A549 (cell line): Measurements from ENCODE around the gene RAB13. TPM values are rescaled to one million over a fixed set of nuclear protein-coding genes. Genes with fewer than 3 reads are reported as not detected.
"Not testable (repeated sequence)": the region's sequence is repeated elsewhere in the genome, so short reads cannot be mapped to it uniquely, and the experiment has no call there.

Experiments used
- ATAC-seq, 2 experiments: fragments of 200-7000 bp in 1 of 2; fragments of >200 bp in 1 of 2; cut with Nextera tagmentation in 1 of 2; cut with Tn5 transposase in 1 of 2; 3 replicates each; pipeline versions ENCODE4 v1.8.0 to v1.9.1; 2018 to 2020; ENCODE audit warnings: mild to moderate bottlenecking in 1 of 2, moderate library complexity in 1 of 2
- CTCF ChIA-PET: fragments of 300-600 bp; sonication (Branson Sonifier 250); formaldehyde crosslinking; extraction: SDS; loops from one replicate; lab custom pipeline; 2021; ENCODE audit warnings: antibody characterized with exemption, inconsistent platforms; lab: Yijun Ruan, JAX
- POLR2A ChIA-PET: fragments of 350-600 bp; formaldehyde crosslinking; extraction: SDS; loops from one replicate; lab custom pipeline; 2021; ENCODE audit warnings: antibody characterized with exemption, inconsistent platforms; lab: Yijun Ruan, JAX
- DNase-seq, 2 experiments: peaks; one replicate each; pipeline versions ENCODE4 v3.0.0 to v3.0.0-alpha.2; 2011 to 2016; ENCODE audit warnings: low read depth in 1 of 2, low spot score in 1 of 2
- FAIRE-seq: peaks from 2 replicates; lab custom pipeline; 2011; peaks lifted over from hg19 to GRCh38; lab: Jason Lieb, UNC
- H3K27ac ChIP-seq, 2 experiments: fragments of >200 bp; sonication (Bioruptor Twin); formaldehyde crosslinking; 3 replicates each; pipeline ENCODE4 v1.5.1; 2016 to 2017
- H3K4me1 ChIP-seq: fragments of >200 bp; sonication (Bioruptor Twin); formaldehyde crosslinking; 3 replicates; pipeline ENCODE4 v1.6.1; 2016
- H3K4me2 ChIP-seq: fragments of >200 bp; sonication (Bioruptor Twin); formaldehyde crosslinking; 3 replicates; pipeline ENCODE4 v1.6.1; 2016
- H3K4me3 ChIP-seq: fragments of >200 bp; sonication (Bioruptor Twin); formaldehyde crosslinking; 3 replicates; pipeline ENCODE4 v1.5.1; 2016
- H3K9me3 ChIP-seq: fragments of >200 bp; sonication (Bioruptor Twin); formaldehyde crosslinking; 3 replicates; pipeline ENCODE4 v1.6.1; 2016
- BCL3 ChIP-seq: fragments of >200 bp; sonication (Bioruptor Twin); formaldehyde crosslinking; IDR thresholded peaks from 3 replicates; pipeline ENCODE4 v1.6.1; 2016
- BHLHE40 ChIP-seq: IDR thresholded peaks from 2 replicates; pipeline ENCODE4 v1.6.1; 2012; ENCODE audit warnings: low read depth, low read length, inconsistent platforms
- CTCF ChIP-seq: fragments of >200 bp; sonication (Bioruptor Twin); formaldehyde crosslinking; IDR thresholded peaks from 3 replicates; pipeline ENCODE4 v1.5.1; 2016
- ELK1 ChIP-seq: fragments of 150-350 bp; IDR thresholded peaks from 2 replicates; pipeline ENCODE4 v1.6.1; 2014; ENCODE audit warnings: low read depth, mild to moderate bottlenecking, low read length
- FOSB ChIP-seq: fragments of 250-450 bp; sonication (Bioruptor Pico); IDR thresholded peaks from 2 replicates; pipeline ENCODE4 v1.5.0; 2020; ENCODE audit warnings: mild to moderate bottlenecking, moderate library complexity
- FOSL2 ChIP-seq, 2 experiments: fragments of 450-650 bp in 1 of 2; fragments of >200 bp in 1 of 2; sonication (Bioruptor Twin) in 1 of 2; formaldehyde crosslinking; IDR thresholded peaks; 2 replicates each; pipeline versions ENCODE4 v1.5.0 to v1.6.1; 2016 to 2020; ENCODE audit warnings: mild to moderate bottlenecking in 1 of 2, moderate library complexity in 1 of 2
- GATA3 ChIP-seq: IDR thresholded peaks from 2 replicates; pipeline ENCODE4 v1.6.1; 2012; ENCODE audit warnings: borderline replicate concordance
- HMGXB4 ChIP-seq: fragments of 250-450 bp; sonication (Bioruptor Pico); IDR thresholded peaks from 2 replicates; pipeline ENCODE4 v1.5.0; 2021; ENCODE audit warnings: mild to moderate bottlenecking, moderate library complexity, borderline replicate concordance
- HOXA7 ChIP-seq: fragments of 250-450 bp; sonication (Bioruptor Pico); IDR thresholded peaks from 2 replicates; pipeline ENCODE4 v1.5.0; 2020; ENCODE audit warnings: mild to moderate bottlenecking, moderate library complexity
- JUN ChIP-seq, 2 experiments: fragments of >200 bp; sonication (Bioruptor Twin); formaldehyde crosslinking; IDR thresholded peaks; 2 replicates in 1 of 2; 3 replicates in 1 of 2; pipeline ENCODE4 v1.6.1; 2016 to 2017
- KDM5A ChIP-seq: fragments of 200-600 bp; sonication (generic); IDR thresholded peaks from 2 replicates; pipeline ENCODE4 v1.6.1; 2016; ENCODE audit warnings: antibody characterized with exemption, mild to moderate bottlenecking
- MAX ChIP-seq: IDR thresholded peaks from 2 replicates; pipeline ENCODE4 v1.6.1; 2012
- POLR2A ChIP-seq: IDR thresholded peaks from 2 replicates; pipeline ENCODE4 v1.6.1; 2012; ENCODE audit warnings: mild to moderate bottlenecking, low read length
- RARB ChIP-seq: fragments of 250-450 bp; sonication (Bioruptor Pico); IDR thresholded peaks from 2 replicates; pipeline ENCODE4 v1.8.0; 2021; ENCODE audit warnings: mild to moderate bottlenecking, moderate library complexity
- SREBF2 ChIP-seq: fragments of 450-650 bp; IDR thresholded peaks from 2 replicates; pipeline ENCODE4 v1.6.1; 2014; ENCODE audit warnings: mild to moderate bottlenecking, moderate library complexity
- USF2 ChIP-seq: fragments of 450-650 bp; IDR thresholded peaks from 2 replicates; pipeline ENCODE4 v1.6.1; 2014; ENCODE audit warnings: antibody characterized with exemption
- ZNF302 ChIP-seq: fragments of 250-450 bp; sonication (Bioruptor Pico); IDR thresholded peaks from 2 replicates; pipeline ENCODE4 v1.9.0; 2021; ENCODE audit warnings: inconsistent platforms, mild to moderate bottlenecking, moderate library complexity
- WGBS: methylation state at CpG from one replicate; pipeline ENCODE4 v1.1.6; 2017; ENCODE audit errors: missing lambda C conversion rate; 5-methylcytosine and 5-hydroxymethylcytosine counted together
- polyA plus RNA-seq, 4 experiments: library from polyadenylated mRNA; depleted of rRNA in 3 of 4; stranded (reverse); fragments of >200 nt; fragmentation: RNase III in 1 of 4; extraction: RNeasy Plus Mini Kit Qiagen cat#74134 plus additional on column Dnase treatment in 1 of 4; gene quantifications; 2 replicates in 3 of 4; 3 replicates in 1 of 4; pipeline ENCODE4 v1.2.3, GENCODE V29; 2011 to 2017

The RAB13 gene
- polyA plus RNA-seq, 2 of the 4 experiments (the other 2 are of a cell fraction): 90.9 to 160 TPM

- ChIA-PET POLR2A (no interaction called here), CTCF (interaction anchor here (0.6 to 5.4 kb wide), 7 partner anchors 9 to 631 kb away, joined by 3 to 90 read pairs (median 9); partner anchors contain the start of genes CREB3L4, JTB and SLC39A1)
- Histone ChIP-seq H3K4me2 (peak overlapping the region; percentile 85), H3K27ac (no peak overlapping the region), H3K4me3 (no peak overlapping the region), H3K4me1 (peaks cover 10% of the 10 kb centered on the region), H3K9me3 (no peaks in the 10 kb centered on the region)
- TF ChIP-seq GATA3: no peak
- ATAC-seq (no peak), FAIRE-seq (no peak), DNase-seq (no peak)
- WGBS: 87% methylated on average over 6 of the region's 6 CpGs
These were observed 1.8 kb downstream of the RAB13 start for GRCh38 chr1:153984123-153984894.

DNA sequence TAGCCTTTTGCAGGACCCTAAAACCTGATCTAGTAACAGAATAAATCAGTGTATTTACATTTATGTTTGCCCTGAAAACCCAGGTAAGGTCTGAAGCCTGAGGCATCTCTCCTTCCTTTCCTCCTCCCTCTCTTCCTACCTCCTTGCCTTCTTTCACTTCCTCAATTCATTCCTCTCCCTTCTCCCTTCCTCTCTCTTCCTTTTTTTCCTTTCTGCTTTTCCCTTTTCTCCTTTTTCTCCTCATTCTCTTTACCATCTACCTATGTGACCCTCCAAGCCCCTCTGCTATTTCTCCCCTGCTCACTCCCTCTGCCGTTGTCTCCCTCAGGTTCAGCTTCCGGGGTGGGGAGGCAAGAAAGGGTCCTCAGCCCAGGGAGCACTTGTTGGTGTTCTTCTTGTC is 4.4 kb downstream of the RAB13 start:
- WGBS: 100% methylated on average over 2 of the region's 2 CpGs
- POLR2A ChIA-PET: interaction anchor here (1.0 kb wide), 1 partner anchor 8 kb away, joined by 4 read pairs; no protein-coding TSS in a partner anchor
- H3K9me3 ChIP-seq, H3K4me2 ChIP-seq, DNase-seq, FAIRE-seq, ATAC-seq, H3K4me3 ChIP-seq, H3K27ac ChIP-seq: not testable (repeated sequence)
- peaks cover 17% of the 10 kb centered on the region for H3K4me1 ChIP-seq
- CTCF ChIA-PET: interaction anchor here (1.8 kb wide), 1 partner anchor 304 kb away, joined by 4 read pairs; no protein-coding TSS in a partner anchor

DNA sequence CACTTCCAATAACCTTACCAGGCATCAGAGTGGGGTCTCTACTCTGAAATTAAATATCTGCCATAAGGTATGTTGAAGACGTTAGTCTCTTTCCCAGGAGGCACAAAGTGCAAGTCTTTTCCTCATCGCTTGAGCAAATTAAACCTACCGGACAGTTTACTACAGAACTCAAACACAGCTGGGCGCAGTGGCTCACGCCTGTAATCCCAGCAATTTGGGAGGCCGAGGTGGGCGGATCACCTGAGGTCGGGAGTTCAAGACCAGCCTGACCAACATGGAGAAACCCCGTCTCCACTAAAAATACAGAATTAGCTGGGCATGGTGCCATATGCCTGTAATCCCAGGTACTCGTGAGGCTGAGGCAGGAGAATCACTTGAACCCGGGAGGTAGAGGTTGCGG is 7.0 kb downstream of the RAB13 start:
- POLR2A ChIA-PET: interaction anchor here (3.5 to 4.4 kb wide), 2 partner anchors 12 kb away, joined by 52 to 78 read pairs; partner anchors contain the start of genes CREB3L4 and RPS27
- FAIRE-seq: not testable (repeated sequence)

DNA sequence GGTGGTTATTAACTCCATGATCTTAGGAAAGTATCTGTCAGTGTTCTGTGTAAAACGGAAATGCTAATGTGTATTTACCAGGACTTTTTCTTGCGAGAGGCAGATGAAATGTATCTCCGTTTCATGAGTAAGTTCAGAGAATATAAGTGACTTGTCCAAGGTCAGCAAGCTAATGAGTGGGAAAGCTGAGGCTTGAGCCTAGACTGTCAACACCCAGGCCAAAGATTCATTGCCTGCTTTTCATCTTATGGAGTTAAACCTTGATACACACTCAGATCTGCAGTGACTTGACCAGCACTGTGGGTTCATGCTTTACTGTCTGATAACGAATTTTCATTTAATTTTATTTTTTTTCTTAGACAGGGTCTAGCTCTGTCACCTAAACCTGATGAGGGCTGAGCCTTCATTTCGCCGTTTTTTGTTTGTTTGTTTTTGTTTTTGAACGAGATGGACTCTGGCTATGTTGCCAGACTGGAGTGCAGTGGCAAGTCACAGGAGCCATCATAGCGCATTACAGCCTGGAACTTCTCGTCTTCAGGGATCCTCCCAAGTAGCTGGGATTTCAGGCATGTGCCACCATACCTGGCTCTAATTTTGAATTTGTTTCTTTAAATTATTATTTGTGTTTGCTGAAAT is 7.7 kb downstream of the RAB13 start:
- CTCF ChIA-PET: interaction anchor here (0.5 to 7.5 kb wide), 10 partner anchors 8 to 947 kb away, joined by 3 to 90 read pairs (median 6); partner anchors contain the start of genes CREB3L4, DENND4B and RAB13
- H3K4me3 ChIP-seq: peak overlapping the region; percentile 92
- TF ChIP-seq ELK1: no peak
- no peak for TF ChIP-seq USF2
- no peak for TF ChIP-seq RARB
- no peak for TF ChIP-seq POLR2A
- TF ChIP-seq JUN (IDR thresholded peaks at IDR 0.05): no peak
- TF ChIP-seq ZNF302 (CRISPR knock-in tag): no peak
- TF ChIP-seq KDM5A: no peak
- no peak for TF ChIP-seq SREBF2
- no peak for TF ChIP-seq HOXA7 (CRISPR knock-in tag)
- no peak for TF ChIP-seq CTCF
- TF ChIP-seq BCL3: no peak
- TF ChIP-seq MAX: no peak
- no peak for TF ChIP-seq HMGXB4 (CRISPR knock-in tag)
- TF ChIP-seq FOSL2 (IDR thresholded peaks at IDR 0.05): no peak
- TF ChIP-seq FOSL2 (CRISPR knock-in tag; IDR thresholded peaks at IDR 0.05): no peak
- no peak for TF ChIP-seq FOSB (CRISPR knock-in tag)
- no peak for TF ChIP-seq BHLHE40

More for the DNA sequence above, 7.0 kb downstream of the RAB13 start:
- H3K4me3 ChIP-seq, H3K4me2 ChIP-seq, H3K9me3 ChIP-seq, ATAC-seq, H3K27ac ChIP-seq, DNase-seq: not testable (repeated sequence)
- H3K4me1 ChIP-seq: peaks cover 18% of the 10 kb centered on the region
- WGBS: 93% methylated on average over 11 of the region's 12 CpGs
- CTCF ChIA-PET: interaction anchor here (1.0 to 7.5 kb wide), 7 partner anchors 7 to 182 kb away, joined by 3 to 90 read pairs (median 9); partner anchors contain the start of genes CREB3L4, DENND4B and RAB13

More for the DNA sequence above, 7.7 kb downstream of the RAB13 start:
- FAIRE-seq (no peak), DNase-seq (no peak), ATAC-seq (no peak)
- H3K4me2 ChIP-seq: peak overlapping the region; percentile 92
- no peaks in the 10 kb centered on the region for H3K9me3 ChIP-seq
- 72% methylated on average over 9 of the region's 9 CpGs for WGBS
- POLR2A ChIA-PET: interaction anchor here (0.9 to 4.4 kb wide), 6 partner anchors 11 to 194 kb away, joined by 3 to 78 read pairs (median 10); partner anchors contain the start of genes CREB3L4, DENND4B, RPS27 and SLC39A1
- peak overlapping the region; percentile 88 to 95; a peak in 5 of 6 replicates for H3K27ac ChIP-seq
- peaks cover 18% of the 10 kb centered on the region for H3K4me1 ChIP-seq
